Lower leg skin (tissue), 3 donors: ENCODE measurements around the gene LYRM9.
"Not testable (repeated sequence)": the region's sequence is repeated elsewhere in the genome, so short reads cannot be mapped to it uniquely, and the experiment has no call there.

Experiments
- POLR2A ChIP-seq, 2 donors: fragments of 450-650 bp; IDR thresholded peaks; one replicate each; pipeline ENCODE4 v1.6.1; 2016 to 2017; ENCODE audit warnings: antibody characterized with exemption in 2 of 2, mild to moderate bottlenecking in 1 of 2, moderate library complexity in 1 of 2
- TF ChIP-seq, protein P1 (sequence below), 3 donors: fragments of 450-650 bp; IDR thresholded peaks; one replicate each; pipeline ENCODE4 v1.5.1; 2016; ENCODE audit warnings: antibody characterized with exemption in 3 of 3, mild to moderate bottlenecking in 3 of 3, moderate library complexity in 2 of 3

DNA sequence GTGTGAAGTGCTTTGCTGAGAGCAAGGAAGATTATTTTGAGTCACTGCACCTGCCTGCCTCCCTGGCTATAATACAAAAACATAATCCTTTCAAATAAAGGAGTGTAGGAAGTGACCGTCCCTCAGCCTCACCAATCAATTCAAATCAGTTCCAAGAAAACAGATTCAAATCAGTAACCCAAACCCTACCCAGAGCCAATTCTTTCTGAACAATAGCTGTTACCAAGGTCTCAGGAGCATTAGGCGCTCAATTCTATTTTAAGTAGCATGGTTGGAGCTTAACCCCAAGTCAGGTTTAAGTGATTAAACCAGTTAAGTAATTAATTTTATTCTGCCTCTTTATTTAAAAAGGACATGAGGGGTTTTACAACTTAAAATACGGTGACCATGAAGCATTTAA is 54.6 kb downstream of the LYRM9 start:
- TF ChIP-seq, protein P1, sequence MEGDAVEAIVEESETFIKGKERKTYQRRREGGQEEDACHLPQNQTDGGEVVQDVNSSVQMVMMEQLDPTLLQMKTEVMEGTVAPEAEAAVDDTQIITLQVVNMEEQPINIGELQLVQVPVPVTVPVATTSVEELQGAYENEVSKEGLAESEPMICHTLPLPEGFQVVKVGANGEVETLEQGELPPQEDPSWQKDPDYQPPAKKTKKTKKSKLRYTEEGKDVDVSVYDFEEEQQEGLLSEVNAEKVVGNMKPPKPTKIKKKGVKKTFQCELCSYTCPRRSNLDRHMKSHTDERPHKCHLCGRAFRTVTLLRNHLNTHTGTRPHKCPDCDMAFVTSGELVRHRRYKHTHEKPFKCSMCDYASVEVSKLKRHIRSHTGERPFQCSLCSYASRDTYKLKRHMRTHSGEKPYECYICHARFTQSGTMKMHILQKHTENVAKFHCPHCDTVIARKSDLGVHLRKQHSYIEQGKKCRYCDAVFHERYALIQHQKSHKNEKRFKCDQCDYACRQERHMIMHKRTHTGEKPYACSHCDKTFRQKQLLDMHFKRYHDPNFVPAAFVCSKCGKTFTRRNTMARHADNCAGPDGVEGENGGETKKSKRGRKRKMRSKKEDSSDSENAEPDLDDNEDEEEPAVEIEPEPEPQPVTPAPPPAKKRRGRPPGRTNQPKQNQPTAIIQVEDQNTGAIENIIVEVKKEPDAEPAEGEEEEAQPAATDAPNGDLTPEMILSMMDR (IDR thresholded peaks at IDR 0.05): not testable (repeated sequence)
- TF ChIP-seq POLR2A (IDR thresholded peaks at IDR 0.05): not testable (repeated sequence)
